HG03432 (cell line): ENCODE measurements around the gene KCTD16.

Source experiments
- ATAC-seq: cut with Tn5 transposase; IDR thresholded peaks from one replicate; pipeline ENCODE4 v1.9.1; 2021; ENCODE audit warnings: mild to moderate bottlenecking, moderate library complexity; ENCODE audit not compliant: unreplicated experiment

Gene KCTD16

DNA sequence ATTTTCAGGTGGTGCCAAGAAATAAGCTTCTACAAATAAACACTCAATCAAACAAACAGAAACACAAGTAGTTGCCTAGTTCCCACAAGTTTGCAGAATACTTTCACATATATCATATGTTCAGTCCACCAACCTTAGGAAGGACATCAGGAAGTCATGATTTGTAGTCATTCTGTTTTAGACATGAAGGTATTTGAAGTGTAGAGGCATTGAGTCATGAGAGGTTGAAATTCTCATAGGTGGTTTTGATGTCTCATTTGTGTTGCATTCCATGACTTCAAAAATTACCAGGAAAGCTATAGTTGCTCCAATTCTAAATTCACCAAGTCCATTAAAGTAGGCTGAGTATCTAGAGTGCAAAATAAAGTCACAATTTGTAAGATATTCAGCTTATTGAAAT lies 159.0 kb downstream of the KCTD16 start:
- no peak for ATAC-seq

- ATAC-seq: no peak
Observed at GRCh38 chr5:144331361-144331760, 160.7 kb downstream of the KCTD16 start.

DNA sequence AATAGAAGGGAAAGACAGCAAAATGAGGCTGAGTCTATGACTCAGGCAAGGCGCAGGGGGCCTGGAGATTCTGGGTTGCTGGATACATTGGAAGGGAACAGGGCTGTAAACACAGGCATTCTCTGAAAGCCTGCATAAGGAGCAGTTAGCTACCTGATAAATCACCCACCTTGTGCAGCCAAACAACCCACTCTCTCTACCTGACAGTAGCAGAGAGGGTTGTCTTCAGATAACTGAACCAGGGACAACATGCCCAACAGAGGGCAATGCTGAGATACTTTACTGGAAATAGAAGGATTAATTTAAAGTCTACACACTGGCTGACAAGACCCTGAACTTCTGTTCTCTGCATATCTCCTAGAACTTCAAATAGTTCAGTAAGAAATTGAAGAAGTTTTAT lies 161.6 kb downstream of the KCTD16 start:
- ATAC-seq: no peak

GRCh38 chr5:144333336-144333920 lies 162.8 kb downstream of the KCTD16 start:
- ATAC-seq: peak; percentile 76

- ATAC-seq: peak; percentile 70
Observed at GRCh38 chr5:144335561-144335960, 164.9 kb downstream of the KCTD16 start.

GRCh38 chr5:144336191-144336961 lies 165.7 kb downstream of the KCTD16 start:
- no peak for ATAC-seq

DNA sequence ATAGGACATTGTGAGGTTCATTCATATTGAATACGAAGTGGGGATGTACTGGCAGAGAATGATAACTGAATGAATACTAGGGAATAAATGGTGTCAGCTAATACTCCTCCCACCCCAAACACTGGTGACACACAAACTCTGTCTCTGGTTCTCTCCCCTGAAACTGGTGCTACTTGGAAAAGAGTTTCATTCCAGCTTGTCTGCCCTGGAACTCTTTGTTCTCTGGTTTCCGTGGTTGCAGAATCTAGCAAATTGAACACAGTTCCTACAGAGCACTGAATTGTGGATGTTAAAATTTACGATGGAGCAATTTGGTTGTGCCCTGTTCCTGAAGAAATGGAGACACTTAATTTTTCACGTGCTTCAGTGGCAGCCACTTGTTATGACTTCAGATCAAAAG lies 181.7 kb downstream of the KCTD16 start:
- ATAC-seq: no peak

- ATAC-seq: no peak
Observed at GRCh38 chr5:144352732-144353317, 182.2 kb downstream of the KCTD16 start.

DNA sequence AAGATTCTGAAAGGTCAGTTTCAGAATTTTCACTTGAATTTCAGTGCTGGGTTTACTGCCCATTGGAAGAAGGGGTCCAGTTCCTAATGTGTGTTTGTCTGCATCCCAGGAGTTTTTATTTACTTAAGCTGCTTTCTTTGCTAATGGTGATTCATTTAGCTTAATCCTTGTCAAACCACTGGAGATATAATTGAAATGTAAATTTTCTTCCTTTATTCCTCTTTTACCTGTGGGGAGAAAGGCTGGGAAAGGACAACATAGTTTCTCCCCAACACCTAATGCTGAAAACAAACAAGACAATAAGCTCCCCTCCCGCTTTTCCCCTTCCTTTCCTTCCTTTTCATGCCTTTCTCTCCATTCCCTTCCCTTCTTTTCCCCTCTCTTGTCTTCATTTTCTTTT lies 185.8 kb downstream of the KCTD16 start:
- ATAC-seq: no peak

GRCh38 chr5:144361406-144361805 lies 190.7 kb downstream of the KCTD16 start:
- ATAC-seq: no peak

- no peak for ATAC-seq
Observed at GRCh38 chr5:144365885-144366284, 195.2 kb downstream of the KCTD16 start.

GRCh38 chr5:144367991-144368390 lies 197.3 kb downstream of the KCTD16 start:
- no peak for ATAC-seq

DNA sequence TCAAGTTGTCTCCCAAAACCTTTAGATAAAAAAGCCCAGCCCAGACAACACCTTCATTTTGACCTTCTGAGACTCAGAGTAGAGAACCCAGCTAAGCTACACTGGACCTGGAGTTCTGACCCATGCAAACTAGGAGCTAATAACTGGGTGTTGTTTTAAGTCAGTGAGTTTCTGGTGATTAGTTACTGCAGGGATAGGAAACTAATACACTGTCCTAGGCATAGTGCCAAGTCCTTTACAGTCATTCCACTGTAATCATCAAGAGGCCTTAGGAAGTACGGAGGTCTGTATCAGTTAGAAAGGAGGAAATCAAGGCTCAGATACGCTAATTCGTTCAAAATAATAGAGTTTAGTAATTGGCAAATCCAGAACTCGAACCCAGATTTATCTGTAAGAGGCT lies 197.9 kb downstream of the KCTD16 start:
- ATAC-seq: peak; percentile 22

DNA sequence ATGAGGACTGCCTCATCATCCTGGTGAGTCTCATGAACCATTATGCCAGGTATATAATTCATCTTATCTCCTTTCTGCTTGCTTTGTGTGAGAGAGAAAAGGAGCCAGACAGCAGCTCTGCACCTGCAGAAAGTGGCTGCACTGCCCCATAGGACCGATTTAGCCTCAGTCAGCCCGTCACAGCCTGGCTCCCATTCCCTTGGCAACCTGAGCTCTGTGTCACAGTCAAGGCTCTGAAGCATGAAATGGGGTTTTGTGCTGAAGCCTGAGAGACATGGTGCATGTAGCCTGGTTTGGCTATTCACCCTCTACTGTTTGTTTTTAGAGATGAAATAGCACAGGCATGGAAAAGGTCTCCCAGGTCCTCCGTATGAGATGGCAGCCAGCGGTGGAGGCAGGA lies 198.3 kb downstream of the KCTD16 start:
- ATAC-seq: peak; percentile 88

GRCh38 chr5:144370273-144370672 lies 199.6 kb downstream of the KCTD16 start:
- no peak for ATAC-seq

- peak; percentile 49 for ATAC-seq
Observed at GRCh38 chr5:144374637-144375036, 204.0 kb downstream of the KCTD16 start.

DNA sequence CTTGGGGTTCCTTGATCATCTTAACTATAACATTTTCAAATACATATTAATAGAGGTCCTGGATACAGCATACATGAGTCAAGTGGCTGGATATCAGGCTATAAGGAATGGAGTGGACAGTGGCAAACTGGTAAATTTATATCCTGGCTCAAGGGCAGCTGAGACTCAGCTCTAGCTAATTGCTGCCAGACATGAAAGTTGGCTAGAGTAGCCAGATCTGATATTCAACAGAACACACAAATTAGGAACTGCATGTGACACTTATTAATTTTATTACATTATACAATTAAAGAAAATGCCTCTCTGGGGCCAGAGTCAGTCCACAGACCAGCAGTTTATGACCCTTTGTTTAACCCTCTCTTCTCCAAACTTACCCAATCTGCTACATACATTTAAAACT lies 206.5 kb downstream of the KCTD16 start:
- no peak for ATAC-seq

GRCh38 chr5:144378681-144379080 lies 208.0 kb downstream of the KCTD16 start:
- ATAC-seq: no peak

- ATAC-seq: no peak
Observed at GRCh38 chr5:144385597-144385996, 214.9 kb downstream of the KCTD16 start.

DNA sequence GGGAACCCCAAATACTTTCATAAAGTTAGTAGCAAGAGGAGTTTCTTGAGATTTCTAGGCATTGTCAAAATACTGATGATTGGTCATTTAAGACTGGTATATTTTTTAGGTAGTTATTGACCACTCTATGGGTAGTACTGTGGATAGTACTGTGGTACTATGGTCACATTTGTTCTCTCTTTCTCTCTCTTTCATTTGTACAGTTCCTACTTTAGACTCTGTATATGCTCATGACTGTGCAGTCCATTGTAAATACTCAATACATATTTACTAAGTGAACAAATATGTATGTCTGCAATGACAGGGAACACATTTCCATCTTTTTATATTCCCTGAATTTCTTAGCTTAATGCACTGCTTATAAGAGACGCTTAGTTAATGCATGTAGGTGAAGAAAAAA lies 215.6 kb downstream of the KCTD16 start:
- no peak for ATAC-seq

- no peak for ATAC-seq
Observed at GRCh38 chr5:144390133-144390532, 219.5 kb downstream of the KCTD16 start.

DNA sequence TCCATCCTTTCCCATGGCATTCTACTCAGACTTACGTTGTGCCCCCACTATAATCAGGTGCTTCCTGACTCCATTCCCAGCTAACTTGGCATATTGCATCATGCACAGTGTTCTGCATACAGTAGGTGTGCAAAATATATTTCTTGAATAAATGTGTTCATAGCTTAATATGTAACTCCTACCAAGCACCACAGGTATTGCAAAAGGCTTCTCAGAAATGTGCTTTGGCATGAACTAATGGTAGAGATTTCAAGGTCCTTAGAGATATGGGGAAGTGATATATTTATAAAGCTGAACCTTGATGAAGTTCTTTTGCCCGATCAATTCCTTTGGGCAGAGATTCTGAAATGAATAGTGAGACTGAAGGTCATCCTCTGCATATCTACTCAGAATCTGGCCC lies 220.4 kb downstream of the KCTD16 start:
- no peak for ATAC-seq
